Suprapubic skin (tissue), 4 donors: ENCODE results near the gene TTL. TPM values are rescaled to one million over a fixed set of nuclear protein-coding genes. Genes with fewer than 3 reads are reported as not detected.
"Not testable (repeated sequence)": the region's sequence is repeated elsewhere in the genome, so short reads cannot be mapped to it uniquely, and the experiment has no call there.

Experiments
- DNase-seq, 2 donors: peaks; one replicate each; pipeline ENCODE4 v3.0.0-alpha.2; 2019; ENCODE audit warnings: low spot score in 2 of 2
- H3K27ac ChIP-seq: fragments of 200-600 bp; sonication (generic); one replicate; pipeline ENCODE4 v1.5.1; 2019
- H3K27me3 ChIP-seq: fragments of 200-600 bp; sonication (generic); one replicate; pipeline ENCODE4 v1.5.1; 2019
- H3K36me3 ChIP-seq: fragments of 200-600 bp; sonication (generic); one replicate; pipeline ENCODE4 v1.5.1; 2019
- H3K4me1 ChIP-seq: fragments of 200-600 bp; sonication (generic); one replicate; pipeline ENCODE4 v1.5.1; 2019
- H3K4me3 ChIP-seq: fragments of 200-600 bp; sonication (generic); one replicate; pipeline ENCODE4 v1.5.1; 2019; ENCODE audit warnings: mild to moderate bottlenecking
- H3K9me3 ChIP-seq: fragments of 200-600 bp; sonication (generic); one replicate; pipeline ENCODE4 v1.5.1; 2019
- EP300 ChIP-seq: sonication (generic); formaldehyde crosslinking; IDR thresholded peaks from one replicate; pipeline ENCODE4 v1.6.1; 2017; ENCODE audit warnings: antibody characterized with exemption
- POLR2A ChIP-seq, 2 donors: fragments of 450-650 bp; IDR thresholded peaks; one replicate each; pipeline ENCODE4 v1.6.1; 2017; ENCODE audit warnings: antibody characterized with exemption in 2 of 2, mild to moderate bottlenecking in 2 of 2, moderate library complexity in 2 of 2
- POLR2AphosphoS5 ChIP-seq, 3 donors: sonication (generic); formaldehyde crosslinking; IDR thresholded peaks; one replicate each; pipeline ENCODE4 v1.6.1; 2017; ENCODE audit warnings: antibody characterized with exemption in 3 of 3
- WGBS: methylation state at CpG from one replicate; pipeline ENCODE4 v1.1.5; 2018; 5-methylcytosine and 5-hydroxymethylcytosine counted together
- total RNA-seq, 4 donors: library from RNA; depleted of rRNA; stranded (reverse); fragments of >200 nt; gene quantifications; one replicate each; pipeline ENCODE4 v1.1.0, GENCODE V29; 2016
- TF ChIP-seq, protein P1 (sequence below), 2 donors: fragments of 200-600 bp in 1 of 2; fragments of 450-650 bp in 1 of 2; sonication (generic) in 1 of 2; IDR thresholded peaks; one replicate each; pipeline ENCODE4 v1.5.1; 2016 to 2019; ENCODE audit warnings: antibody characterized with exemption in 2 of 2, mild to moderate bottlenecking in 1 of 2, moderate library complexity in 1 of 2

The TTL gene
- total RNA-seq, 4 donors from 2014 or later = 25.9 to 43.7 (median 32.0) TPM

DNA sequence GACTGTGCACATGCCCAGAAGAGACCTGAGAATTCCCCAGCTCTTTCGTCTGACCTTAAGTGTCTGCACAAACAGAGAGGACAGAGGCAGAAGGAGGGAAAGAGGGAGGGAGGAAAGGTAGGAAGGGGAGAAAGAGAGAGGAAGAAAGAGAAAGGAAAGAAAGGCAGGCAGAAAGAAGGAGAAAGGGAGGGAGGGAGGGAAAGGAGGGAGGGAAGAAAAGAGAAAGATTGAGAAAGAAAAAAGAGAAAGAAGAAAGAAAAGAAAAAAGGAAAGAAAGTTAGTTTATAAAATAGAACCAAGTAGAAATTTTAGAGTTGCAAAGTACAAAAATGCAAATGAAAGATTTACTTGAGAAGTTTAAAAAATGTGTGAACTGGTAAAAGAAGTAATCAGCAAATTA, 52.9 kb downstream of the TTL start:
- Histone ChIP-seq H3K27ac (no peak overlapping the region), H3K4me3 (no peak overlapping the region), H3K36me3 (peaks cover 34% of the 10 kb centered on the region), H3K9me3 (no peaks in the 10 kb centered on the region), H3K4me1 (no peaks in the 10 kb centered on the region), H3K27me3 (no peaks in the 10 kb centered on the region)
- no peak for DNase-seq
- 81% methylated on average over 1 of the region's 1 CpG for WGBS
- TF ChIP-seq POLR2A (IDR thresholded peaks at IDR 0.05) (no peak), POLR2AphosphoS5 (IDR thresholded peaks at IDR 0.05) (no peak), EP300 (no peak)
- TF ChIP-seq, protein P1, sequence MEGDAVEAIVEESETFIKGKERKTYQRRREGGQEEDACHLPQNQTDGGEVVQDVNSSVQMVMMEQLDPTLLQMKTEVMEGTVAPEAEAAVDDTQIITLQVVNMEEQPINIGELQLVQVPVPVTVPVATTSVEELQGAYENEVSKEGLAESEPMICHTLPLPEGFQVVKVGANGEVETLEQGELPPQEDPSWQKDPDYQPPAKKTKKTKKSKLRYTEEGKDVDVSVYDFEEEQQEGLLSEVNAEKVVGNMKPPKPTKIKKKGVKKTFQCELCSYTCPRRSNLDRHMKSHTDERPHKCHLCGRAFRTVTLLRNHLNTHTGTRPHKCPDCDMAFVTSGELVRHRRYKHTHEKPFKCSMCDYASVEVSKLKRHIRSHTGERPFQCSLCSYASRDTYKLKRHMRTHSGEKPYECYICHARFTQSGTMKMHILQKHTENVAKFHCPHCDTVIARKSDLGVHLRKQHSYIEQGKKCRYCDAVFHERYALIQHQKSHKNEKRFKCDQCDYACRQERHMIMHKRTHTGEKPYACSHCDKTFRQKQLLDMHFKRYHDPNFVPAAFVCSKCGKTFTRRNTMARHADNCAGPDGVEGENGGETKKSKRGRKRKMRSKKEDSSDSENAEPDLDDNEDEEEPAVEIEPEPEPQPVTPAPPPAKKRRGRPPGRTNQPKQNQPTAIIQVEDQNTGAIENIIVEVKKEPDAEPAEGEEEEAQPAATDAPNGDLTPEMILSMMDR (IDR thresholded peaks at IDR 0.05) = no peak

DNA sequence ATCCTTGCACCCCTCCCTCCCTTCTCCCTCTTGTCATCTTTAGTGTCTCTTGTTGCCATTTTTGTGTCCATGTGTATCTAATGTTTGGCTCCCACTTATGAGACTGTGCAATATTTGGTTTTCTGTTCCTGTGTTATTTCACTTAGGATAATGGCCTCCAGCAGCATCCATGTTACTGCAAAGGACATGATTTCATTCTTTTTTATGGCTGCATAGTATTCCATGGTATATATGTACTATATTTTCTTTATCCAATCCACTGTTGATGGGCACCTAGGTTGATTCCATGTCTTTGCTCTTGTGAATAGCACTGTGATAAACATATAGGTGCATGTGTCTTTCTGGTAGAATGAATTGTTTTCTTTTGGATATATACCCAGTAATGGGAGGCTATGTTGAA, 54.7 kb downstream of the TTL start:
- not testable (repeated sequence) for H3K27ac ChIP-seq, H3K4me1 ChIP-seq, H3K9me3 ChIP-seq, H3K4me3 ChIP-seq, H3K27me3 ChIP-seq, DNase-seq
- peaks cover 18% of the 10 kb centered on the region for H3K36me3 ChIP-seq

DNA sequence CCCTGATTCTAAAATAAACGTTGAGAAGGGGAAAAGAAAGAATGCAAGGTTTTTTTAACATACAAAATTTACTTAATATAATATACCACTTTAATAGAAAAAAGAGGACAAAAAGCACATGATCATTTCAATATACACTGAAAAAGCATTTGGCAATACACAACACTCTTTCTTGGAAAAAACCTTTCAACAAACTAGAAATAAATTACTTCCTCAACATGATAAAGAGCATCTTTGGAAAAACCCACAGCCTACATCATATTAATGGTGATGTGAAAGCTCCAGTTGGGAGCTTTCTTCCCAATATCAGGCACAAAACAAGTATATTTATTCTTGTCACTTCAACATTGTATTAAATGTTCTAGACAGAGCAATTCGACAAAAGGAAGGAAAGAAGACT, 57.4 kb downstream of the TTL start:
- DNase-seq = no peak
- no peak overlapping the region for H3K27ac ChIP-seq
- no peaks in the 10 kb centered on the region for H3K27me3 ChIP-seq
- WGBS = 61% methylated on average over 2 of the region's 2 CpGs
- peaks cover 26% of the 10 kb centered on the region for H3K4me1 ChIP-seq
- H3K9me3 ChIP-seq = no peaks in the 10 kb centered on the region
- H3K4me3 ChIP-seq = no peak overlapping the region
- TF ChIP-seq POLR2A (IDR thresholded peaks at IDR 0.05) (no peak), EP300 (no peak), POLR2AphosphoS5 (IDR thresholded peaks at IDR 0.05) (no peak)
- TF ChIP-seq, protein P1 (IDR thresholded peaks at IDR 0.05) = no peak
- no peaks in the 10 kb centered on the region for H3K36me3 ChIP-seq

DNA sequence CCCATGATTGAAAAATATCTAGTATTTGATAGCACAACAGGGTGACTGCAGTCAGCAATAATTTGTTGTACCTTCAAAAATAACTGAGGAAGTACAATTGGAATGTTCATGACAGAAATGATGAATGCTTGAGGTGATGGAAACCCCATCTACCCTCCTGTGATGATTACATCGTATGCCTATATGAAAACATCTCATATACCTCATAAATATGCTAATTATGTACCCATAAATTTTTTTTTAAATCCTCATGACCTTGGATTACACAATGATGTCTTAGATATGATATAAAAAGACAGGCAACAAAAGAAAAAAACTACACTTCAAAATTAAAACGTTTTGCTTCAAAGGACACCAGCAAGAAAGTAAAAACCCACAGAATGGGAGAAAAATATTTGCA, 59.0 kb downstream of the TTL start:
- Histone ChIP-seq H3K36me3 (no peaks in the 10 kb centered on the region), H3K27ac (no peak overlapping the region), H3K4me1 (peaks cover 26% of the 10 kb centered on the region), H3K4me3 (no peak overlapping the region), H3K9me3 (no peaks in the 10 kb centered on the region), H3K27me3 (no peaks in the 10 kb centered on the region)
- 41% methylated on average over 2 of the region's 2 CpGs for WGBS
- no peak for DNase-seq
- TF ChIP-seq POLR2AphosphoS5 (IDR thresholded peaks at IDR 0.05) (no peak), EP300 (no peak), POLR2A (IDR thresholded peaks at IDR 0.05) (no peak)
- TF ChIP-seq, protein P1 (IDR thresholded peaks at IDR 0.05) = no peak

DNA sequence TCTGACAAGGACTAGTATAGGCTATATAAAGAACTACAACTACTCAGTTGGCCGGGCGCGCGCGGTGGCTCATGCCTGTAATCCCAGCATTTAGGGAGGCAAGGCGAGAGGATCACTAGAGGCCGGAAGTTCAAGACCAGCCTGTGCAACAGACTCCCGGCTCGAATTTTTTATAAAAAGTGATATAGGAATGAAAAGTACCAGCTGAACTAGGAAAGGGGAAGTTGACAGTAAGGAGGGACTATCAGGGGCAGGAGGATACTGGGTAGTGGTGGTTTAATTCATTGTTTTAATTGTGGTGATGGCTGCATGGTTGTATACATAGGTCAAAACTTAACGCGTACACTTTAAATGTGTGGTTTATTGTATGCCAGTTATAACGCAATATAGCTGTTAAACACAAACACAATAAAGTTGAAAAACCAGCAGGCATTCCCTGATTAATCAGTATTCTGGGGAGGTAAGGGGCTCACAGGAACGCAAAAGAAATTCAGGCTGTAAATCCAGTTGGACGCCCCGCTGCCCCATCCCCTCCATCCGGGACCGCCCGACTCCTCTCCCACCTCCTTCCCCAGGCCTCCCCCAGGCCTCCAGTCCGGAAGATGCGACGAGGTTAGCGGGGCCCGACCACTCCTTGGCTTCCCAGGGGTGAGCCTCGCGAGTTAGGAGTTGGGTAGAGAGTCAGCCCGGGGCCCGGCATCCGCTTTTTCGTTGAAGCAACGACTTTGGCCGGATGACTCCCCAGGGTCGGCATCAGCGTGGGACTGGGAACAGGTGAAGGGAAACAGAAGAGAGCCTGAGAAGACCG, 59.6 kb downstream of the TTL start:
- Histone ChIP-seq H3K9me3 (no peaks in the 10 kb centered on the region), H3K36me3 (no peaks in the 10 kb centered on the region), H3K27ac (peak overlapping the region; percentile 85), H3K4me3 (peak overlapping the region; percentile 95), H3K4me1 (peaks cover 26% of the 10 kb centered on the region), H3K27me3 (no peaks in the 10 kb centered on the region)
- WGBS = 22% methylated on average over 33 of the region's 34 CpGs
- TF ChIP-seq, protein P1 (IDR thresholded peaks at IDR 0.05) = no peak
- TF ChIP-seq EP300 = no peak
- TF ChIP-seq POLR2A (IDR thresholded peaks at IDR 0.05) = no peak
- no peak for TF ChIP-seq POLR2AphosphoS5 (IDR thresholded peaks at IDR 0.05)
- peak; percentile 80 to 84 for DNase-seq
